Endothelial cell of umbilical vein (primary cell): Measurements from ENCODE around the gene ZNF593. TPM values are rescaled to one million over a fixed set of nuclear protein-coding genes. Genes with fewer than 3 reads are reported as not detected.
A peak's percentile ranks its signal among the peaks of the same experiment; 100 is the strongest.

Experiments used
- BruUV-seq: library from RNA; stranded (reverse); fragments of 400-500 nt; replicated peaks from 2 replicates; lab custom pipeline; 2021; lab: Mats Ljungman, UMichigan
- CTCF ChIA-PET: fragments of 300-600, 350-600 bp; sonication (Branson Sonifier 250); formaldehyde crosslinking; loops from one replicate; lab custom pipeline; 2021; ENCODE audit warnings: antibody characterized with exemption, inconsistent platforms; lab: Charles Lee
- POLR2A ChIA-PET: fragments of 300-600, 350-600 bp; sonication (Branson Sonifier 250); formaldehyde crosslinking; loops from one replicate; lab custom pipeline; 2021; ENCODE audit warnings: antibody characterized with exemption, inconsistent platforms; lab: Charles Lee
- DNase-seq: peaks from one replicate; pipeline ENCODE4 v3.0.0-alpha.2; 2011; ENCODE audit warnings: low read depth, low spot score
- FAIRE-seq: peaks from 2 replicates; lab custom pipeline; 2011; peaks lifted over from hg19 to GRCh38; lab: Jason Lieb, UNC
- H2AFZ ChIP-seq: 2 replicates; pipeline ENCODE4 v1.6.0; 2012; ENCODE audit warnings: low read depth, low read length, control low read depth, inconsistent platforms
- H3K27ac ChIP-seq: 2 replicates; pipeline ENCODE4 v1.5.1; 2011; ENCODE audit warnings: low read depth, mild to moderate bottlenecking, control low read depth, low read length, moderate library complexity; ENCODE audit not compliant: insufficient read depth
- H3K27me3 ChIP-seq, 2 experiments: 2 replicates each; pipeline versions ENCODE4 v1.6.0 to v1.6.1; 2011; ENCODE audit warnings: low read length in 2 of 2, mixed read lengths in 1 of 2; ENCODE audit not compliant: control insufficient read depth in 2 of 2, insufficient read depth in 2 of 2
- H3K36me3 ChIP-seq, 2 experiments: 2 replicates in 1 of 2; 3 replicates in 1 of 2; pipeline ENCODE4 v1.5.1; 2011; ENCODE audit warnings: low read length in 2 of 2, mild to moderate bottlenecking in 1 of 2, moderate library complexity in 1 of 2; ENCODE audit not compliant: control insufficient read depth in 2 of 2, insufficient read depth in 2 of 2; ENCODE audit errors: extremely low read depth in 1 of 2
- H3K4me1 ChIP-seq: 3 replicates; pipeline ENCODE4 v1.5.1; 2011; ENCODE audit warnings: mild to moderate bottlenecking, low read length; ENCODE audit not compliant: control insufficient read depth, insufficient read depth; ENCODE audit errors: extremely low read depth
- H3K4me2 ChIP-seq: 2 replicates; pipeline ENCODE4 v1.6.1; 2011; ENCODE audit warnings: low read length, control low read depth, mixed read lengths; ENCODE audit not compliant: insufficient read depth
- H3K4me3 ChIP-seq, 3 experiments: fragments of 200-600 bp in 1 of 3; sonication (generic), shearing (Covaris generic) in 1 of 3; replicated peaks in 1 of 3; 2 replicates each; pipeline ENCODE4 v1.5.1; 2011 to 2016; ENCODE audit warnings: control low read depth in 3 of 3, low read length in 3 of 3, mild to moderate bottlenecking in 2 of 3, inconsistent platforms in 1 of 3, low read depth in 1 of 3, moderate library complexity in 1 of 3; ENCODE audit not compliant: insufficient read depth in 1 of 3
- H3K79me2 ChIP-seq: 2 replicates; pipeline ENCODE4 v1.6.0; 2012; ENCODE audit warnings: low read length, inconsistent platforms; ENCODE audit not compliant: control insufficient read depth, insufficient read depth
- H3K9ac ChIP-seq: replicated peaks from 2 replicates; pipeline ENCODE3; 2011; ENCODE audit warnings: low read length, control low read depth; ENCODE audit not compliant: insufficient read depth; ENCODE audit errors: extremely low read depth
- H3K9me1 ChIP-seq: replicated peaks from 3 replicates; pipeline ENCODE4 v1.6.0; 2011; ENCODE audit warnings: mild to moderate bottlenecking, low read length; ENCODE audit not compliant: control insufficient read depth, insufficient read depth; ENCODE audit errors: extremely low read depth
- H3K9me3 ChIP-seq: replicated peaks from 2 replicates; pipeline ENCODE4 v1.5.1; 2012; ENCODE audit warnings: low read length, inconsistent platforms; ENCODE audit not compliant: control insufficient read depth, insufficient read depth
- H4K20me1 ChIP-seq: replicated peaks from 2 replicates; pipeline ENCODE3; 2011; ENCODE audit warnings: mild to moderate bottlenecking, low read length; ENCODE audit not compliant: control insufficient read depth, insufficient read depth; ENCODE audit errors: extremely low read depth
- EZH2 ChIP-seq: IDR thresholded peaks from 2 replicates; pipeline ENCODE4 v1.6.1; 2012; ENCODE audit warnings: borderline replicate concordance, low read depth, mild to moderate bottlenecking, moderate library complexity, low read length, inconsistent platforms; ENCODE audit not compliant: severe bottlenecking
- FOS ChIP-seq: IDR thresholded peaks from 2 replicates; pipeline ENCODE4 v1.6.1; 2011; ENCODE audit warnings: mild to moderate bottlenecking, low read length, moderate library complexity, borderline replicate concordance; ENCODE audit not compliant: insufficient read depth
- GATA2 ChIP-seq: IDR thresholded peaks from 2 replicates; pipeline ENCODE4 v1.7.0; 2011; ENCODE audit warnings: low read depth, mild to moderate bottlenecking, moderate library complexity, mixed read lengths, low read length; ENCODE audit not compliant: insufficient read length, insufficient read depth
- JUN ChIP-seq: IDR thresholded peaks from 2 replicates; pipeline ENCODE4 v1.6.1; 2011; ENCODE audit warnings: borderline replicate concordance, low read depth; ENCODE audit not compliant: insufficient read length, insufficient read depth
- MYC ChIP-seq: IDR thresholded peaks from one replicate; pipeline ENCODE4 v1.6.1; 2011; ENCODE audit warnings: mild to moderate bottlenecking, low read depth, low read length
- POLR2A ChIP-seq: IDR thresholded peaks from 2 replicates; pipeline ENCODE4 v1.6.1; 2012; ENCODE audit warnings: low read depth, mild to moderate bottlenecking, control low read depth, low read length
- POLR2AphosphoS5 ChIP-seq: IDR thresholded peaks from 2 replicates; pipeline ENCODE4 v1.6.1; 2012; ENCODE audit warnings: low read depth, mild to moderate bottlenecking, control low read depth, low read length, moderate library complexity; ENCODE audit not compliant: insufficient read depth
- dilution Hi-C: fragments of 300-500 bp; cut with MboI; formaldehyde crosslinking; loops from one replicate; pipeline ENCODE4 v1.15.0; 2019; ENCODE audit warnings: low sequenced_read_pairs; ENCODE audit not compliant: extremely low pct_ligation_motif_present
- intact Hi-C: fragments of 100-400 bp; cut with micrococcal nuclease; formaldehyde crosslinking; loops from one replicate; pipeline ENCODE4 v1.10.0; 2022
- polyA plus RNA-seq, 4 experiments: library from polyadenylated mRNA; depleted of rRNA in 3 of 4; stranded (reverse) in 3 of 4; unstranded in 1 of 4; fragments of >200 nt; gene quantifications; 2 replicates each; pipeline versions ENCODE4 v1.2.1 to v1.2.3, GENCODE V29; 2011 to 2012; ENCODE audit warnings: missing spikeins in 1 of 4
- total RNA-seq: library from RNA; stranded (reverse); gene quantifications from 2 replicates; pipeline ENCODE4 v1.2.3, GENCODE V29; 2021
- TF ChIP-seq, protein P1 (sequence below): IDR thresholded peaks from 2 replicates; pipeline ENCODE4 v1.6.1; 2011; ENCODE audit not compliant: insufficient read depth, insufficient read length
- TF ChIP-seq, protein P2 (sequence below), 2 donors: IDR thresholded peaks; 1 replicate in 1 of 2; 2 replicates in 1 of 2; pipeline ENCODE4 v1.5.1; 2011; ENCODE audit warnings: low read length in 2 of 2, mild to moderate bottlenecking in 2 of 2, moderate library complexity in 2 of 2, control low read depth in 1 of 2, inconsistent platforms in 1 of 2, low read depth in 1 of 2; ENCODE audit not compliant: insufficient read depth in 1 of 2; ENCODE audit errors: extremely low read depth in 1 of 2

Gene ZNF593
- total and polyA plus RNA-seq, 2 donors (not counting 3 experiments of a cell fraction or from before 2014, with no cell fraction given) = 30.5 to 71.0 TPM

DNA sequence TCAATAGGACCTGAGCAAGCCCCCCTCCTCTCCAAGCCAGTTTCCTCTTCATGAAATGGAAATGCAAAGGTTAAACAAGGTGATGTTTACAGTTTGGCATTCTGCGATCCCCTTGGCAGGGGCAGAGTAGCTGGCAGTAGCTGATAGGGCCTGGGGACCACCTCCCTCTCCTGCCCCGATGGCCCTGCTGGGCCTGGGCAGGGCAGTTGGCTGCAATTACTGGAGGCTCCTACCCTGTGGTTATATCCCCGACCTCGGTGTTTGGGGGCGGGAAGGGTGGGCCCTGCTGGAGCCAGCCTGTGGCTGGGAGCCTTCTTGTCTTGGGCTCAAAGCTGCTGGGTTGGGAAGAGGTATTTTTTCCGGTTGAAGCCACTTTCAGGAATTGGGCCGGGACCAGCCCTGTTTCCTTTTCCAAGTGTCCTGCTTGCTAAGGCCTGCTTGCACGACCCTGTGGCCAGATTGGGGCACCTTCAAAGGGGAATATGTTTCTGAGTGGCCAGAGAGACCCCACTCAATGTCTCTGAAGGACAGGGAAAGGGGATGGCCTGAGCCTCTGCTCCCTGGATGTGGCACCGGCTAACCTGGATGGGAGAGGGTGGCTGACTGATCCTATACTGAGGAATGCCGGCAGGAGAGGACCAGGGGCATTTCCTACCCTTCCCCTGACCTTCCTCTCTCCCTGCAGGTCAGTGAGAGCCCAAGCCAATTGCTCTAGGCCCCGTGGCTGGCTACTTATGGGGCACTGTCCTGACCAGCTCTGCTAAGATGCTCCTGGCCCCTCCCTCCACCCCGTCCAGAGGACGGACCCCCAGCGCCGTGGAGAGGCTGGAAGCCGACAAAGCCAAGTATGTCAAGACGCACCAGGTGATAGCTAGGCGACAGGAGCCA, 8.9 kb upstream of the ZNF593 start:
- Histone ChIP-seq H2AFZ (peak overlapping the region; percentile 25), H3K36me3 (peaks cover 0 to 4% of the 10 kb centered on the region in 2 experiments), H3K9me1 (no peaks in the 10 kb centered on the region), H3K4me3 (peak overlapping the region in 2 of 3 experiments; percentile 20 to 28), H3K79me2 (no peaks in the 10 kb centered on the region), H3K27ac (no peak overlapping the region), H3K27me3 (no peaks in the 10 kb centered on the region), H3K9ac (no peak overlapping the region), H4K20me1 (no peaks in the 10 kb centered on the region), H3K9me3 (no peaks in the 10 kb centered on the region), H3K4me1 (peaks cover 42% of the 10 kb centered on the region), H3K4me2 (peak overlapping the region; percentile 63)
- TF ChIP-seq, protein P1, sequence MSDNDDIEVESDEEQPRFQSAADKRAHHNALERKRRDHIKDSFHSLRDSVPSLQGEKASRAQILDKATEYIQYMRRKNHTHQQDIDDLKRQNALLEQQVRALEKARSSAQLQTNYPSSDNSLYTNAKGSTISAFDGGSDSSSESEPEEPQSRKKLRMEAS = no peak
- TF ChIP-seq MYC = no peak
- no peak for TF ChIP-seq JUN
- TF ChIP-seq POLR2A = no peak
- TF ChIP-seq, protein P2, sequence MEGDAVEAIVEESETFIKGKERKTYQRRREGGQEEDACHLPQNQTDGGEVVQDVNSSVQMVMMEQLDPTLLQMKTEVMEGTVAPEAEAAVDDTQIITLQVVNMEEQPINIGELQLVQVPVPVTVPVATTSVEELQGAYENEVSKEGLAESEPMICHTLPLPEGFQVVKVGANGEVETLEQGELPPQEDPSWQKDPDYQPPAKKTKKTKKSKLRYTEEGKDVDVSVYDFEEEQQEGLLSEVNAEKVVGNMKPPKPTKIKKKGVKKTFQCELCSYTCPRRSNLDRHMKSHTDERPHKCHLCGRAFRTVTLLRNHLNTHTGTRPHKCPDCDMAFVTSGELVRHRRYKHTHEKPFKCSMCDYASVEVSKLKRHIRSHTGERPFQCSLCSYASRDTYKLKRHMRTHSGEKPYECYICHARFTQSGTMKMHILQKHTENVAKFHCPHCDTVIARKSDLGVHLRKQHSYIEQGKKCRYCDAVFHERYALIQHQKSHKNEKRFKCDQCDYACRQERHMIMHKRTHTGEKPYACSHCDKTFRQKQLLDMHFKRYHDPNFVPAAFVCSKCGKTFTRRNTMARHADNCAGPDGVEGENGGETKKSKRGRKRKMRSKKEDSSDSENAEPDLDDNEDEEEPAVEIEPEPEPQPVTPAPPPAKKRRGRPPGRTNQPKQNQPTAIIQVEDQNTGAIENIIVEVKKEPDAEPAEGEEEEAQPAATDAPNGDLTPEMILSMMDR (IDR thresholded peaks at IDR 0.05; ENCODE audit: extremely low read depth in 1 of 2, insufficient read depth in 1 of 2, low read depth in 1 of 2, low read length in 2 of 2) = no peak
- no peak for TF ChIP-seq POLR2AphosphoS5
- no peak for TF ChIP-seq GATA2
- TF ChIP-seq EZH2 = no peak
- TF ChIP-seq FOS = no peak
- no TSS peak for BruUV-seq
- intact Hi-C loops = loop anchor here (2.0 kb wide), 1 partner anchor 56 kb away; no protein-coding TSS in a partner anchor
- DNase-seq = peak; percentile 31
- POLR2A ChIA-PET = no interaction called here
- dilution Hi-C loops = no loop called here
- FAIRE-seq = peak; percentile 67
- CTCF ChIA-PET = interaction anchor here (0.7 to 3.7 kb wide), 7 partner anchors 9 to 124 kb away, joined by 3 to 12 read pairs (median 6); partner anchors contain the start of genes CEP85 and ZNF593
